CD4-positive, alpha-beta T cell treated with Interleukin-6 at 100 ng/mL for 8 hours (primary cell): ENCODE results near the gene REM1.
"Not testable (repeated sequence)": the region's sequence is repeated elsewhere in the genome, so short reads cannot be mapped to it uniquely, and the experiment has no call there.

ENCODE experiments used
- DNase-seq: peaks from one replicate; pipeline ENCODE4 v3.0.0-alpha.2; 2020; ENCODE audit warnings: mixed read lengths, low spot score

REM1 gene, protein sequence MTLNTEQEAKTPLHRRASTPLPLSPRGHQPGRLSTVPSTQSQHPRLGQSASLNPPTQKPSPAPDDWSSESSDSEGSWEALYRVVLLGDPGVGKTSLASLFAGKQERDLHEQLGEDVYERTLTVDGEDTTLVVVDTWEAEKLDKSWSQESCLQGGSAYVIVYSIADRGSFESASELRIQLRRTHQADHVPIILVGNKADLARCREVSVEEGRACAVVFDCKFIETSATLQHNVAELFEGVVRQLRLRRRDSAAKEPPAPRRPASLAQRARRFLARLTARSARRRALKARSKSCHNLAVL

DNA sequence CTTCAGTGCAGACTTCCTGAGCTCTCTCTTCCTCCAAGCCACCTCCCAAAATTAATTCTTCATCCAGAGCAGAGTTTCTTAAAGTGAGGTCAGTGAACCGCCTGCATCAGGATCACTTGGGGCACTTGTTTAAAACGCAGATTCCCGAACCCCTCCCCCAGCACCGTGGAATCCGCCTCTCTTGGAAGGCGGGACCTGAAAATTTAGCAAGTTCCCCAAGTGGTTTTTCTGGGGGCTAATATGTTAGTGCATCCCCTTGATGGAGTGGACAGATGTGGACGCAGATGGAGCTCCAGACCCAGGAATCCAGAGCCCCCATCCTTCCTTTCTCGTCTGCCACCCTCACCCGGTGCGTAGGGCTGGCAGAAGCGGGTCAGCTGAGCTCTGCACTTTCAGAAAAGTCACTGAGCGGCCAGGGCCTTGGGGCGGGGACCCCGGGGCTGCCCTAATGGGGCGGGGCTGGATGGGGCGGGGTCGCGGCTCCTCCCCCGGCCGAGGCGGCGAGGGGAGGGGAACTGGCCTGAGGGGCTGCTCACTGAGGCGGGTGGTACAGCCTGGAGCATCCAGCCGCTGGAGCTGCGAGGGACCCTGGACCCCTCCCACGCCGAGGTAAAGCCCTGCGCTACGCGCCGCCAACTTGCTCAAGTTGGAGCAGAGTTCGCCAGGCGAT lies at the start of gene REM1, which contains the start of gene DEFB124:
REM1 (plus strand) TSS at position 531 of the 670 bp plus-strand sequence. CDS start 1,158 bp downstream, outside the sequence.
DEFB124 (minus strand) TSS at position 370 of the 670 bp plus-strand sequence. CDS start 2,114 bp downstream, outside the sequence.
- no peak for DNase-seq

DNA sequence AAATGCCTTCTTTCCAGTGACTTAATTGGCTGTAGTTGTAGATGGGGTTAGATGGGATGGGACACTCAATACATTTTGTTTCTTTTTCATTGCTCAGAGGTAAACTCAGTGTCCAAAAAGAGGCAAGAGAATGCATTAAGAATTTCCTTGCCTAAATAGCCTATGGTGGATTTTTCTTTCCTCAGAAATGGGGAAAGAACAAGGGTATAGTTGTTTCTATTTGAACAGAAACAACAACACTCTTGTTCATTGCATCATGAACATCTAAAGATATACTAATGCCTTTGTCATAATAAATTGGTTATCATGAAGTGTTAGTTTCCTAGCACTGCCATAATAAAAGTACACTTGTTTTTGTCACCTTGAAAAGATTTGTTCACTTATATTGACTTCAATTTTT lies 49.3 kb upstream of the REM1 start:
- no peak for DNase-seq

DNA sequence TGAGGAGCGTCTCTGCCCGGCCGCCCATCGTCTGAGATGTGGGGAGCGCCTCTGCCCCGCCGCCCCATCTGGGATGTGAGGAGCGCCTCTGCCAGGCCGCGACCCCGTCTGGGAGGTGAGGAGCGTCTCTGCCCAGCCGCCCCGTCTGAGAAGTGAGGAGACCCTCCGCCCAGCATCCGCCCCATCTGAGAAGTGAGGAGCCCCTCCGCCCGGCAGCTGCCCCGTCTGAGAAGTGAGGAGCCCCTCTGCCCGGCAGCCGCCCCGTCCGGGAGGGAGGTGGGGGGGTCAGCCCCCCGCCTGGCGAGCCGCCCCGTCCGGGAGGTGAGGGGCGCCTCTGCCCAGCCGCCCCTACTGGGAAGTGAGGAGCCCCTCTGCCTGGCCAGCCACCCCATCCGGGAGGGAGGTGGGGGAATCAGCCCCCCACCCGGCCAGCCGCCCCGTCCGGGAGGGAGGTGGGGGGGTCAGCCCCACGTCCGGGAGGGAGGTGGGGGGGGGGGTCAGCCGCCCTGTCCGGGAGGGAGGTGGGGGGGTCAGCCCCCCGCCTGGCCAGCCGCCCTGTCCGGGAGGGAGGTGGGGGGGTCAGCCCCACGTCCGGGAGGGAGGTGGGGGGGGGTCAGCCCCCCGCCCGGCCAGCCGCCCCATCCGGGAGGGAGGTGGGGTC lies 48.1 kb upstream of the REM1 start:
- not testable (repeated sequence) for DNase-seq

DNA sequence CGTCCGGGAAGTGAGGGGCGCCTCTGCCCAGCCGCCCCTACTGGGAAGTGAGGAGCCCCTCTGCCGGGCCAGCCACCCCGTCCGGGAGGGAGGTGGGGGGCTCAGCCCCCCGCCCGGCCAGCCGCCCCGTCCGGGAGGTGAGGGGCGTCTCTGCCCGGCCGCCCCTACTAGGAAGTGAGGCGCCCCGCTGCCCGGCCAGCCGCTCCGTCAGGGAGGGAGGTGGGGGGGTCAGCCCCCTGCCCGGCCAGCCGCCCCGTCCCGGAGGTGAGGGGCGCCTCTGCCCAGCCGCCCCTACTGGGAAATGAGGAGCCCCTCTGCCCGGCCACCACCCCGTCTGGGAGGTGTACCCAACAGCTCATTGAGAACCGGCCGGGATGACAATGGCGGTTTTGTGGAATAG lies 47.5 kb upstream of the REM1 start:
- not testable (repeated sequence) for DNase-seq

DNA sequence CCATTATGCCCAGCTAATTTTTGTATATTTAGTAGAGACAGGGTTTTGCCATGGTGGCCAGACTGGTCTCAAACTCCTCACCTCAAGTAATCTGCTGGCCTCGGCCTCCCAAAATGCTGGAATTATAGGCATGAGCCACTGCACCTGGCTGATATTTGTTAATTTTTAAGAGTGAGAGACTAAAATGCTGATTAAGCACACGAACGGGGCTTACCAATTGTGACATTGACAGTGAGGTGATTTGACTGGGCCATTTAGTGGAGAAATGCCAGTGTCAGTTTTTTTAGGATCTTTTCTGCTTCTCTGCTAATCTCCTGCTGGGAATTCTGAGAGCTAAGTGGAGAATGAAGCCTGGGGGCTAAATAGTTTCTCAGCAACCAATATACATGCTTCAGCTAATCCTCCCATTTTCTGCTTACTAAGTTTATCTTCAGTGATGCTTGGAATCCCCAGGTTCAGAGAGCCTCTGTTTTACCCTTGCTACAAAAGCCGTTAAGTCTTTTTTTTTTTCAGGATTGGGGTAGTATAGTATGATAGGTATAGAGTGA lies 44.4 kb upstream of the REM1 start:
- no peak for DNase-seq

DNA sequence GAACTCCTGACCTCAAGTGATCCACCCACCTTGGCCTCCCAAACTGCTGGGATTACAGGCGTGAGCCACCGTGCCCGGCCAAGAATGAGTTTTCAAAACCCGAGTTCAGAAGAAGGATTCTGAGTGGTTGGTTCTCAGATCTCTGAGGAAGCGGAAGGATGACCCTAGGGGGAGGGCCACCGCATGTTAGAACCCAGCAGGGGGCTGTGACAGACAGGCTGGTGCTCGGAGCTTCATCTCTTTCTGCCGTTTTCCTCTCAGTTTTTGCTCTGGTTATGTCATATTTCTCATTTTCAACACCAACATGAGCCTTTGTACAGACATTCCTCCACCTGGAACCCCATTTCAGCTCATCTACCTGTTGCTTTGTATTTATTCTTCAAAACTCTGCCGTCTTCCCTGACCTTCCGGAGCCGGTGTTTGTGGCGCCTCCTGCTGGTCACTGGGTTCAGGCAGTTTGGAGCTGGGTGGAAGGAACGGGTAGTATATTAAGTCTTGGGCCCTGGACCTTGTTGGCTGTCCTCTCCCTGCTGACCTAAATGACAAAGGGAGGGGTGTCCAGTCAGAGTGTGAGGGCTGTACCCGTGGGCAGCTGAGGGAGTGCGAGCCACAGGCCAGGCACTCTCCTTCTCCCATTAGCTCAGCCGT lies 35.0 kb upstream of the REM1 start, which contains the start of gene DEFB123:
DEFB123 (plus strand) TSS at position 621 of the 648 bp plus-strand sequence. CDS start 67 bp downstream, outside the sequence.
- DNase-seq: no peak

DNA sequence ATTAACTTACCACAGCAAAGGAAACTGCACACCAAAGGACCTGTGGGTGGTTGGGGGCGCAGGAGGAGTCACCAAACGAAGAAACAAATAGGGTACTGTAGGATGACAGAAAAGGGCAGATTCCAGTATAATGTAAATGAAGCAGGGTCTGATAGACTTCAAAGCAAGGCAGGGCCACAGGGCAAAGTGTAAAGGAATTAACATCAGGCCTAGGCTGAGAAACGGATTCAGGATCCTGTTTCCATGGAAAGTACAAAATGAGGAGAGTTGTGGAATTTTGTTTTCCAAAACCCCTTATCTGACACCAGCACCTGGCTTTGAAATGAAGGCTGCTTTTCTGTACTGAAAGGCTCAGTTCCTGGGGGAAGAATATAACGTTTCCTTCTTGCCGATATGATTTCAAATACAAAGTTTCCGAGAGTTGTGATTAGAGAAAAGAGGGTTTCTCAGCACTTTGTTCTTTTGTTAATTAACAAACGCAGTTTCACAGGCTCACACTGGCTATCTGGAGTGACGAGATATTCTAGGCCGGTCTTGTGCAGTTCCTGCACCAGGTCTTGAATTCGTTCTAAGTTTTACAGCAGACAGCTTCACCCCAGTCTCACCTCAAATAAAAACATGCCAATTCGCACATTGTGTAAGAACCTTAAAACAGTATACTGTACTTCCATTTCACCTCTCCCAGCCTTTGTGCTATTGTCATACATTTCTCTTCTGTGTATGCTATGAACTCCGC lies 28.8 kb upstream of the REM1 start:
- no peak for DNase-seq

DNA sequence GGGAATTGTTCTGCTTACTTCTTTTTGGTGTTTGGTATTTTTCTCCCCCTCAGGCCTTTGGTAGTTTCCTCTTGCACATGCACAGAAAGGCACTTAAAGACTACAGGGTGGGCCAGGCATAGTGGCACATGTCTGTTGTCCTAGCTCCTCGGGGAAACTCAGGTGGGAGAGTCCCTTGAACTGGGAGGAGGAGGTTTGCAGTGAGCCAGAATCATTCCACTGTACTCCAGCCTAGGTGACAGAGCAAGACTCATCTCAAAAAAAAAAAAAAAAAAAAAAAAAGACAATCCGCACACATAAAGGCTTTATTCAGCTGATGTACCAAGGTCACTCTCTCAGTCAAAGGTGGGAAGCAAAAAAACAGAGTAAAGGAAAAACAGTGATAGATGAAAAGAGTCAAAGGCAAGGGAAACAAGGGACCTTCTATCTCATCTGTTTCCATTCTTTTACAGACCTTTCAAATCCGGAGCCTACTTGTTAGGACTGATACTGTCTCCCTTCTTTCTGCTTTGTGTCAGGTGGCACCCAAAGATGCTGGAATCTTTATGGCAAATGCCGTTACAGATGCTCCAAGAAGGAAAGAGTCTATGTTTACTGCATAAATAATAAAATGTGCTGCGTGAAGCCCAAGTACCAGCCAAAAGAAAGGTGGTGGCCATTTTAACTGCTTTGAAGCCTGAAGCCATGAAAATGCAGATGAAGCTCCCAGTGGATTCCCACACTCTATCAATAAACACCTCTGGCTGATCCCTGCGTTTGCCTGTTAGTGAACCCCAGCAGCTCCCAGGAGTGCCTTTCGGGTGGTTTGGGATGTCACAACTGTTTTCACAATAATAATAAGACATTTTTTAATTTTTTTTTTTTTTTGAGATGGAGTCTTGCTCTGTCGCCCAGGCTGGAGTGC lies 25.3 kb upstream of the REM1 start:
- DNase-seq: no peak

DNA sequence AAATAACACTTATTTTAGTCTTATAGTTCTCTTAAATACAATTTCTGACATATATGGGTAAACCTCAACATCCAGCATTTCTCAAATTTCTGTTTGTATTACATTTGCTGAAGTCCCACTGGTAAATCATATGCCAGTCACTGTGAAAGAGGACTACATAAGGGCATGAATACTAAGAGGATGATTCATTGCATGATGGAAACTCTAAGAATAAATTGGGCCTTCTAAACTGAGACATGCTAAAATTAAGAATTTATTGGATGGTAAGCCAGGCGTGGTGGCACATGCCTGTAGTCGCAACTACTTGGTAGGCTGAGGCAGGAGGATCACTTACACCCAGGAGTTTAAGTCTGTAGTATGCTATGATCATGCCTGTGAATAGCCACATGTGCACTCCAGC lies 22.5 kb upstream of the REM1 start:
- DNase-seq: no peak

DNA sequence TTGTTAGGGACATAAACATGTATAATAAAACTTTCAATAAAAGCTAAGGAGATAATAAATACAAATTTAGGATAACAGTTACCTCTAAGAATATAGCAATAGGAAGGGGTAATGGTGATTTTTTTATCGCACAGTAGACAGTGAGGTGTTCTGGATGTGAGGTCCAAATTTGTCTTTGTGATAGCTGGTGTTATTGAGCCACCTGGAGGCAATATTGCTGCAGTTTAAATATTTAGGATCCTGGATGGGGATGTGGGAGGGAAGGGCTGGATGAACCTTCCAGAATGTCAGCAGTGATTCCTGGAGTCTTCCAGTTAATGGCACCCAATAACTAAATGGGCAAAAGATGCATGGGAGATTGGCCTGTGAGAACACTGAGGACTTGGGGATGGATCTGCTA lies 20.7 kb upstream of the REM1 start:
- DNase-seq: no peak

DNA sequence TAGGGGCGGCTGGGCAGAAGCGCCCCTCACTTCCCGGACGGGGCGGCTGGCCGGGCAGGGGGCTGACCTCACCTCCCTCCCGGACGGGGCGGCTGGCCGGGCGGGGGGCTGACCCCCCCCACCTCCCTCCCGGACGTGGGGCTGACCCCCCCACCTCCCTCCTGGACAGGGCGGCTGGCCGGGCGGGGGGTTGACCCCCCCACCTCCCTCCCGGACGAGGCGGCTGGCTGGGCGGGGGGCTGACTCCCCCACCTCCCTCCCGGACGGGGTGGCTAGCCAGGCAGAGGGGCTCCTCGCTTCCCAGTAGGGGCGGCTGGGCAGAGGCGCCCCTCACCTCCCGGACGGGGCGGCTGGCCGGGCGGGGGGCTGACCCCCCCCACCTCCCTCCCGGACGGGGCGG lies 4.1 kb upstream of the REM1 start:
- DNase-seq: not testable (repeated sequence)

DNA sequence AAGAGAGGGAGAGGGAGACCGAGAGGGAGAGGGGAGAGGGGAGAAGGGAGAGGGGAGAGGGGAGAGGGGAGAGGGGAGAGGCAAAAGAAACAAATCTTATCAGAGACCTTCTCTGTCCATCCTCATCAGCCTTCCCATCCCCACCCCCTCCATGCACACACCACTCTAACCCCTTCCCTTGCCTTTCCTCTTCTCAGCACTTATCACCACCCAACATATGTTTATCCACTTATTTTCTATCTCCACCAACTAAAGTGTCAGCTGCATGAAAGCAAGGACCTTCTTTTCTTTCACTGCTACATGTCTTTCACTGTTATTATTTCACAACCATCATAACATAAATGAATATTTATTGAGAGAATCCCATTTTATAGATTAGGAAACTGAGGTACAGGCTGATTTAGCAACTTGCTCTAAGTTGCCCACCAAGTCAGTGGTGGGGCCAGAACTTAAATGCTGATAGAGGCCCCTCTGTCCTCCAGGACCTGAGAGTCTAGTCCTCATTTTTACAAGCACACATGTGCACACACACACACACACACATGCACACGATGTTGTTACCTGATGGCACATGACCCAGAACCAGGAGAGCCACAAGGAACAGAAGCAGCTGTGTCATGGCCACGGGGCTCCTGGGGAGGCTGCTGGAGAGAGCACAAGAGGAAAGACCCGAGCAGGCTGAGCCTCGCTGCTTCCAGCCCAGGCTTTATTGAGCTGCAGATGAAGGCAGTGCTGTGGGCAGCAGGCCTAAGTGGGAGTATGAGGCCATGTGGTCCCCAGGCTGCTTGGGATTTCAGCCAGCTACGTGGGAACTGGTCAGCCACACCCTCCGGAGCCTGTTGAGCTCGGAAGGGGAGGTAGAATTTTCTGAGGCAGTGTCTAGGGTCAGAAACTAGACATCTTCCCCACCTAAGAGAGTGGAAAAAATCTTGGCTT lies 2.4 kb upstream of the REM1 start:
- DNase-seq: no peak

DNA sequence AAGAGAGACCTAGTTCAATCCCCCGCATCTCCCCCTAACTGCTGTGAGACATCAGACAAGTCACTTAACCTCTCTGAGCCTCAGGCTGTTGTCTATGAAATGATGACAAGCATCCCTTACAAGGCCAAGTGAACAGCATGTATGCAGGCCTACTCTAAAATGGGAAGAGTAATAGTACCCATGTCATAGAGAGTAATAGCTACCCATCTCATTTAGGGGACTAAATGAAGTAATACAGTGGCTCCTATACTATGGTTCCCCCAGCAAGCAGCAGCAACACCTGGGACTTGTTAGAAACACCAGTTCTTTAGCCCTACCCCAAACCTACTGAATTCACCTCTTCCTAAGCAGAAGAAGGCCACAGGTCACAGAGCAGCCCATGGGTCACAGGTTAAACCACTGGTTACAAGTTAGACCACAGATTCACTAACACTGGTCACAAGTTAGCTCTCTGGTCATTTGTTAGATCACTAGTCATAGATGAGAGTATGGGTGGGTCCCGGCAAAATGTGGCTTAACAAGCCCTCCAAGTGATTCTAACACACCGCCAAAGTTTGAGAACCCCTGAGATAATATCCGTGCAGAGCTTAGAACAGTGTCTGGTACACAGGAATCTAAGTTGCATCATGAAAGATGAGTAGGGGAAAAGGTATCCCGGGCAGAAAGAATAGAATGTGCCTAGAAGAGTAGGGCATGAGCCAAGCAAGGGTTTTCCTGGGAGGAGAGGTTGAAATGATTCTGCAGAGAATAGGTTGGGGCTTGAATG lies 1.6 kb upstream of the REM1 start:
- no peak for DNase-seq

DNA sequence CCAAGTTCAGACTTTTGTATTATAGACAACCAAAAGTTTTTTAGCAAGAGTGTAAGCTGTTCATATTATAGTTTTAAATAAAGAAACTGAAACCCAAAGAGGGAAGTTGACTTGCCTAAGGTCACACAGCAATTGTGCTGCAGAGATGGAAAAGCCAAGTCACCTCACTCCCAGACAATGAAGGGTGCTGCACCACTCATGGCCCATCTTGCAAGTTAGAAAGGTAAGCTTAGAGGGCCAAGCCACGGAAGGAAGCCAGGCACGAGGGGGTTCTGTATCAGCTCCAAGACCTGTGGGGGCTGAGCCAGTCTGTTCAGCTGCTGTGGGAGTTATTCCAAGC lies 1.0 kb upstream of the REM1 start:
- no peak for DNase-seq

DNA sequence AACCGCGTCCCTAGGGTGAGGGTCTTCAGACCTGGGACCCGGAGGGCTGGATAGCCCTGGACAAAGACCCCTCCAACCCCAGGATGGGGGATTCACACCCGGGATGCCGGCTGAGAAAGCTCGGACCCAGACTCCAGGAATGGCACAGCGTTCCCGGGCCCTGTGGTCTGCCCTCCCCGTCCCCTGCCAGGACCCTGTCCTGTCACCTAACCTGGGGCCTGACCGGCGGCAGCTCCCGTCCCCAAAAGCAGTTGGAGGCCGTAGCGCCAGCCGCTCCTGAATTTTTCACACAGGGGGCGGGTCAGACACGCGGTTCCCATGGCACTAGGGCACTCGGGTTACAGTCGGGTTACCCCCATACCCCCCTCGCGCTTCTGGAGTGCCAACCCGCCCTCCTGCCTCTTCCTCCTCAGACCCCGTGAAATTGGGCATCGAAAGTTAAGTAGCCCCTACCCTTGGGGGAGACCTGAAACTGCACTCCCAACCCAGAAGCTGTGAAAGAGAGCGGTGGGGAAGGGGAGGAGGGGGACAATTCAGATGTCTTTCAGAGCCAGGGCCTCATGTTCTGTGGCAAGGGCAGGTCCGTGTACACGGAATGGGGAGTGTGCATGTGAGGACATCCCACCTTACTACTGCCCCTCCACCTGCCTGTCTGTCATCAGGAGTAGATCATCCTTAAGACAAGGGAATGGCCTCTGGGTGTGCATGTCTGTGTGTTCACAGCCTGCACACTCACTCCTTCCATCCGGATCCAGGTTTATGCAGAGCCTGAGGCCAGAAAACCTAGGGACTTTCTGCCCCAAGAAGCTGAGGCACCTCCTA lies 595 bp downstream of the REM1 start:
- no peak for DNase-seq

DNA sequence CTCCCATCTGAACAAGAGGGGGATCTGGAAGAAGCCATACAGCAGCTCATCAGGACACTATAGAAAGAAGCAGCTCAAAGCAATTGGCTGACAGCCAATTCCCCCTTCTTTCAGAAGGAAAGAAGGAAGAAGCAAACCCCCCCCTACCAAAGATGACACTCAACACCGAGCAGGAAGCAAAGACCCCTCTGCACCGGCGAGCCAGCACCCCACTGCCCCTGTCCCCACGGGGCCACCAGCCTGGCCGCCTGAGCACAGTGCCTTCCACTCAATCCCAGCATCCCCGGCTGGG lies 1.2 kb downstream of the REM1 start:
- DNase-seq: no peak

DNA sequence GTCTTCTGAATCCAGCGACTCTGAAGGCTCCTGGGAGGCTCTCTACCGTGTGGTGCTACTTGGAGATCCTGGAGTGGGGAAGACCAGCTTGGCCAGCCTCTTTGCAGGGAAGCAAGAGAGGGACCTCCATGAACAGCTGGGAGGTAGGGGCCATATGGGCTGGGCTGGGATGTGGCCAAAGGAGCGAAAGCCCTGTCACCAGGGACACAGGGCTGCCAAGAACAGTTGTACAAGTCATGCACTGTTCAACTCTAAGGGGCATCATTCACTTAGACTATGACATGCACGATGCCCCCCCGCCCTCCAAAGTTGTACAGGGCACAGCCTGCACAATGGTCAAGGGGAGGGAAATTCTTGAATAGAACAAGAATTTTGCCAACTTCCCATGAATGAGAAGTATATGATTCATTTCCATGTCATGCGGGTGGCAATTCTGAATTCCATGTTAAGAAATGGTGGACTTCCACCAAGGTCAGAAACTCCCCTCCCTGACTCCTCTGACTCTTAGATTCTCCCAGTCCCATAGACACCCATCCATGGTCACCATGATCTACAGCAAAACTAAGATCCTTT lies 1.6 kb downstream of the REM1 start:
- DNase-seq: no peak

DNA sequence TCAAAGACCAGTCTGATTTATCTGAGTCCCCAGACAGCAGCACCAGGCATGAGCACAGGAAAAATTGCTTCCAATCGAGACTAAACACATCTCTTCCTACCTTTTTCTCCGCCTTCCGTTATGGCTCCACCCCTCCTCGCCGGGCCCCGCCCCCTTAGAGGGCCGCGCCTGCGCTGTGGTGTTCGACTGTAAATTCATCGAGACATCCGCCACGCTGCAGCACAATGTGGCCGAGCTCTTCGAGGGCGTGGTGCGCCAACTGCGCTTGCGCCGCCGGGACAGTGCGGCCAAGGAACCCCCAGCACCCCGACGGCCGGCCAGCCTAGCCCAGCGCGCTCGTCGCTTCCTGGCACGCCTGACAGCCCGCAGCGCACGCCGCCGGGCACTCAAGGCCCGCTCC lies 8.9 kb downstream of the REM1 start:
- DNase-seq: no peak
